Ovary (tissue), 3 donors: ENCODE measurements around the gene VDAC2.

Experiments
- CTCF ChIP-seq, 3 donors: fragments of 450-650 bp in 2 of 3; fragments of 200-600 bp in 1 of 3; IDR thresholded peaks; one replicate each; pipeline versions ENCODE4 v1.5.1 to v1.8.0; 2016 to 2022; ENCODE audit warnings: antibody characterized with exemption in 3 of 3, mild to moderate bottlenecking in 1 of 3
- POLR2A ChIP-seq: fragments of 450-650 bp; IDR thresholded peaks from one replicate; pipeline ENCODE4 v1.6.1; 2017; ENCODE audit warnings: antibody characterized with exemption, mild to moderate bottlenecking, moderate library complexity
- donor health status: DM: no; HTN: no; CAD: no.

GRCh38 chr10:75235375-75236177, 25.0 kb downstream of the VDAC2 start, which contains the start of gene COMTD1:
- TF ChIP-seq CTCF (IDR thresholded peaks at IDR 0.05) (peak; percentile 100), POLR2A (peak; percentile 35)
